ENCODE measurements around the gene NUP43. TPM values are rescaled to one million over a fixed set of nuclear protein-coding genes. Genes with fewer than 3 reads are reported as not detected.

The NUP43 gene
- total and polyA plus RNA-seq, 2 of the 13 experiments (the other 11 are each of a cell fraction or from before 2014, with no cell fraction given): 38.9 to 85.1 TPM

- TF ChIP-seq KIAA2018 (CRISPR knock-in tag; IDR thresholded peaks at IDR 0.05; ENCODE audit: borderline replicate concordance) (no peak), ZNF44 (CRISPR knock-in tag; IDR thresholded peaks at IDR 0.05) (peak; percentile 96), SNAPC2 (CRISPR knock-in tag; IDR thresholded peaks at IDR 0.05) (no peak), ZNF30 (CRISPR knock-in tag; IDR thresholded peaks at IDR 0.05) (no peak), ATF3 (CRISPR knock-in tag; IDR thresholded peaks at IDR 0.05) (no peak), ZNF576 (CRISPR knock-in tag; IDR thresholded peaks at IDR 0.05) (0 out of 2 replicates have a peak, but pooled peaks have one; percentile 20), ZNF382 (CRISPR knock-in tag; IDR thresholded peaks at IDR 0.05; ENCODE audit: borderline replicate concordance) (no peak), ZBTB7B (CRISPR knock-in tag; IDR thresholded peaks at IDR 0.05) (peak; percentile 97), DMTF1 (CRISPR knock-in tag; IDR thresholded peaks at IDR 0.05) (0 out of 2 replicates have a peak, but pooled peaks have one; percentile 36), ZBTB33 (CRISPR knock-in tag; IDR thresholded peaks at IDR 0.05) (peak; percentile 57), SIX1 (CRISPR knock-in tag; IDR thresholded peaks at IDR 0.05; ENCODE audit: borderline replicate concordance) (no peak; the same call in 1 of the 2 replicates), KDM3A (CRISPR knock-in tag; IDR thresholded peaks at IDR 0.05; ENCODE audit: low read depth) (peak; percentile 85)
- TF ChIP-seq, protein P1, sequence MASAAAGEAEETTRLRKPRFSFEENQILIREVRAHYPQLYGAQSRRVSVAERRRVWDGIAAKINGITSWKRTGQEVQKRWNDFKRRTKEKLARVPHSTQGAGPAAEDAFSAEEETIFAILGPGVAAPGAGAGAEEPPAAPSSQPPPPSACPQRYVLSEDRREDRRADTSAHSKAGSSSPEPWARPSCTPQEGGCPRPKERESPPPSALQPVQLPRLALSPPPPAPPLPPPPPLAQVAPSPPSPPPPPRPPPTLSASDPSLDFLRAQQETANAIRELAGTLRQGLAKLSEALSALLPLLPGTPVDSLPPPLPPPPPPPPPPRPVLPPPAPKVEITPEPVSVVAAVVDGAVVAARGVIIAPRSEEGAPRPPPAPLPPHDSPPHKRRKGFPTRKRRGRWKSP (CRISPR knock-in tag; IDR thresholded peaks at IDR 0.05): peak; percentile 84
Measured at GRCh38 chr6:149746147-149746946, at the start of gene NUP43 (continued).

Measured in HepG2 (cell line).